ENCODE data around the gene CECR2. TPM values are rescaled to one million over a fixed set of nuclear protein-coding genes. Genes with fewer than 3 reads are reported as not detected.

The CECR2 gene
- total and polyA plus RNA-seq, 10 of the 15 experiments (the other 5 are each of a cell fraction or from before 2014, with no cell fraction given): 0.01 to 0.08 (median 0.01) TPM; not detected in 7

- WGBS (ENCODE audit: insufficient coverage, insufficient replicate concordance, low lambda C conversion rate, missing lambda C conversion rate): 40% methylated on average over 5 of the region's 5 CpGs
- SMC1A ChIA-PET (ENCODE audit: uncharacterized antibody, unreplicated experiment): interaction anchor here (1.3 kb wide), 1 partner anchor 289 kb away, joined by 3 read pairs; no protein-coding TSS in a partner anchor
- in situ Hi-C loops (cut with MboI): no loop called here
Observed at GRCh38 chr22:17496841-17497240, 127.6 kb downstream of the CECR2 start.

More at GRCh38 chr22:17496841-17497240, 127.6 kb downstream of the CECR2 start:
- Histone ChIP-seq H3K27ac (ENCODE audit: control insufficient read depth, insufficient read depth) (no peak overlapping the region), H3K4me1 (ENCODE audit: control insufficient read depth, insufficient read depth, low read length) (no peaks in the 10 kb centered on the region), H3K9me3 (replicated peaks; ENCODE audit: control insufficient read depth, insufficient read depth, low read length) (no peaks in the 10 kb centered on the region), H2AFZ (ENCODE audit: control insufficient read depth, low read depth, low read length) (no peak overlapping the region), H3K4me2 (ENCODE audit: control insufficient read depth, insufficient read depth) (no peak overlapping the region), H3K36me3 (ENCODE audit: control insufficient read depth in 2 of 2, insufficient read depth in 2 of 2, low read length in 1 of 2) (no peaks in the 10 kb centered on the region), H3K4me3 (no peak overlapping the region), H3K79me2 (ENCODE audit: control insufficient read depth, insufficient read depth, low read length) (no peaks in the 10 kb centered on the region), H4K20me1 (ENCODE audit: control insufficient read depth, insufficient read depth) (no peaks in the 10 kb centered on the region), H3K27me3 (replicated peaks in 1 of 2; ENCODE audit: control insufficient read depth in 2 of 2, insufficient read depth in 2 of 2, low read length in 1 of 2) (no peaks in the 10 kb centered on the region), H3K9ac (ENCODE audit: control insufficient read depth, insufficient read depth, low read length) (no peak overlapping the region)
- POLR2A ChIA-PET: no interaction called here
- FAIRE-seq (no peak), ATAC-seq (no peak), DNase-seq (ENCODE audit: low read depth, low spot score) (no peak)
- TF ChIP-seq NFXL1 (IDR thresholded peaks at IDR 0.05; ENCODE audit: borderline replicate concordance) (no peak), MYB (IDR thresholded peaks at IDR 0.05; ENCODE audit: borderline replicate concordance, low read depth, low read length) (no peak), EED (IDR thresholded peaks at IDR 0.05; ENCODE audit: low read depth) (no peak), SPI1 (IDR thresholded peaks at IDR 0.05; ENCODE audit: borderline replicate concordance, insufficient read depth, low read depth, low read length) (peak; percentile 30; the same call in 1 of the 2 replicates), KLF5 (IDR thresholded peaks at IDR 0.05; ENCODE audit: partially characterized antibody) (no peak), SRF (IDR thresholded peaks at IDR 0.05; ENCODE audit: low read depth in 2 of 2, low read length in 2 of 2) (no peak), CEBPZ (IDR thresholded peaks at IDR 0.05; ENCODE audit: low read depth, low read length) (no peak), GATAD2B (conservative IDR thresholded peaks at IDR 0.05; ENCODE audit: low read depth) (no peak), ZBTB33 (IDR thresholded peaks at IDR 0.05) (no peak)
- CTCF ChIA-PET: interaction anchor here (1.3 to 2.1 kb wide), 4 partner anchors 291 to 580 kb away, joined by 4 to 8 read pairs (median 6); no protein-coding TSS in a partner anchor
- no TSS peak for BruUV-seq (replicated peaks)
- intact Hi-C loops (cut with micrococcal nuclease; ENCODE audit: unreplicated experiment): no loop called here
- RAD21 ChIA-PET (ENCODE audit: unreplicated experiment): interaction anchor here (1.0 kb wide), 1 partner anchor 323 kb away, joined by 4 read pairs; no protein-coding TSS in a partner anchor
